Subcutaneous adipose tissue (tissue), 4 donors: ENCODE data around the gene ALKBH5. TPM values are rescaled to one million over a fixed set of nuclear protein-coding genes. Genes with fewer than 3 reads are reported as not detected.

Source experiments
- total RNA-seq, 4 donors: library from RNA; depleted of rRNA; stranded (reverse); fragments of >200 nt; gene quantifications; one replicate each; pipeline ENCODE4 v1.1.0, GENCODE V29; 2016
- TF ChIP-seq, protein P1 (sequence below): fragments of 450-650 bp; IDR thresholded peaks from one replicate; pipeline ENCODE4 v1.5.1; 2016; ENCODE audit warnings: low read depth, mild to moderate bottlenecking, control low read depth, antibody characterized with exemption, moderate library complexity

The ALKBH5 gene
- total RNA-seq, 4 donors from 2014 or later, result 57.5 to 69.6 (median 67.5) TPM

DNA sequence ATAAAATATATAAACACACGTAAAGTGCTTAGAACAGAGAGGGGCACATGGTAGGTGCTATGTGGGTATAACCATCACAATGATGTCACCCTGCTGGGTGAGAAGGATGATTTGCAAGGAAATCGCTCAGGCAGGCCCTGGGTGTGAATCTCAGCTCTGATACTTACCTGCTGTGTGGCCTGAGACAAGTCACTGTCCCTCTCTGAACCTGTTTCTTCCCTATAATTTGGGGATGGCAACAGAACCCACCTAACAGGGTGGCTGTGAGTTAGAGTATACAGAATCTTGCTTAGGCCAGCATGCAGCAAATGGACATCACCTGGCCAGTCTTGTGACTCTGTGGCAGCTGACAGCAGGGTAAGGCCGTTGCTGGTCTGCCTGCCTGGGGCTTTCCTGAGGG lies 36.6 kb upstream of the ALKBH5 start:
- TF ChIP-seq, protein P1, sequence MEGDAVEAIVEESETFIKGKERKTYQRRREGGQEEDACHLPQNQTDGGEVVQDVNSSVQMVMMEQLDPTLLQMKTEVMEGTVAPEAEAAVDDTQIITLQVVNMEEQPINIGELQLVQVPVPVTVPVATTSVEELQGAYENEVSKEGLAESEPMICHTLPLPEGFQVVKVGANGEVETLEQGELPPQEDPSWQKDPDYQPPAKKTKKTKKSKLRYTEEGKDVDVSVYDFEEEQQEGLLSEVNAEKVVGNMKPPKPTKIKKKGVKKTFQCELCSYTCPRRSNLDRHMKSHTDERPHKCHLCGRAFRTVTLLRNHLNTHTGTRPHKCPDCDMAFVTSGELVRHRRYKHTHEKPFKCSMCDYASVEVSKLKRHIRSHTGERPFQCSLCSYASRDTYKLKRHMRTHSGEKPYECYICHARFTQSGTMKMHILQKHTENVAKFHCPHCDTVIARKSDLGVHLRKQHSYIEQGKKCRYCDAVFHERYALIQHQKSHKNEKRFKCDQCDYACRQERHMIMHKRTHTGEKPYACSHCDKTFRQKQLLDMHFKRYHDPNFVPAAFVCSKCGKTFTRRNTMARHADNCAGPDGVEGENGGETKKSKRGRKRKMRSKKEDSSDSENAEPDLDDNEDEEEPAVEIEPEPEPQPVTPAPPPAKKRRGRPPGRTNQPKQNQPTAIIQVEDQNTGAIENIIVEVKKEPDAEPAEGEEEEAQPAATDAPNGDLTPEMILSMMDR, result no peak

DNA sequence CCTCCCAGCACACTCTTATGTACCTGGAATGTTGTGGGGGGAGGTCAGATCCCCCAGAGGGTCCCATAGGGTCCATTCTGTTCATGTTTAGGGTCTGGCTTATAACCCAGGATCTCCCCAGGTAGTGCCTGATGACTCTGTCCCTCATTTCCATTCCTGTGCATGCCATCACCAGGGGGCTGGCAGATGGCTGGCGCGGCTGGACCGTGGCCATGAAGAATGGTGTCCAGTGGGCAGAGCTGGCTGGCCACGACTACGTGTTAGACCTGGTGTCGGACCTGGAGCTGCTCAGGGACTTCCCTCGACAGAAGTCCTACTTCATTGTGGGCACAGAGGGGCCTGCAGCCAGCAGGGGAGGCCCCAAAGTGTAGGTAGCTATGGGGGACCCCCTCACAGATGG lies 35.0 kb upstream of the ALKBH5 start:
- TF ChIP-seq, protein P1, result no peak

DNA sequence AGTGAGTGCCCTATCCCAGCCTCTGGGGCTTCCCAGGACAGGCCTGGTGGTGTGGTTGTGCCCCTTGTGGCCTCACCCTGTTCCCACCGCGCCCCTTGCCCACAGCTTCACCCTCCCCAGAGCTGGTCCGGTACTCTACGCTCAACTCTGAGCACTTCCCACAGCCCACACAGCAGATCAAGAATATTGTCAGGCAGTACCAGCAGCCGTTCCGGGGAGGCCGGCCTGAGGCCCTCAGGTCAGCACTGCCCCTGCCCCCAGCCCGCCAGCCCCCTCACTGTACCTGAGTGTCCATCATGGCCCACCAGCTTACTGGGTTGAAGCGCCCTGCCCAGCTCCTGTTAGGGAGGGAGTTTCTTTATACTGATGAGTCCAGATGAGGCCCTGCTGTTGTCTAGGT lies 32.3 kb upstream of the ALKBH5 start:
- TF ChIP-seq, protein P1, result no peak

DNA sequence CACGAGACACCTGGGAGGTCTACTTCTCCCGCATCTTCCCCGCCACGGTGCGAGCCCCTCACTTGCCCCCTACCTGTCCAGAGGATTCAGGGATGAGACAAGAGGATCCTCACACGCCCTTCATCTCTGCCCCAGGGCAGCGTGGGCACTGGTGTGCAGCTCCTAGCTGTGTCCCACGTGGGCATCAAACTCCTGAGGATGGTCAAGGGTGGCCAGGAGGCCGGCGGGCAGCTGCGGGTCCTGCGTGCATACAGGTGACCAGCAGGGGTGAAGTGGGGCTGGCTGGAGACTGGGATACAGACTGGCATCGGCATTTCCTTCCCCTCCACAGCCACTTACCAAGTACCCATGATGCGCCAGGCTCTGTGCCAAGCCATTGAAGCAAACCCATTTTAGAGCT lies 28.4 kb upstream of the ALKBH5 start:
- TF ChIP-seq, protein P1, result no peak

DNA sequence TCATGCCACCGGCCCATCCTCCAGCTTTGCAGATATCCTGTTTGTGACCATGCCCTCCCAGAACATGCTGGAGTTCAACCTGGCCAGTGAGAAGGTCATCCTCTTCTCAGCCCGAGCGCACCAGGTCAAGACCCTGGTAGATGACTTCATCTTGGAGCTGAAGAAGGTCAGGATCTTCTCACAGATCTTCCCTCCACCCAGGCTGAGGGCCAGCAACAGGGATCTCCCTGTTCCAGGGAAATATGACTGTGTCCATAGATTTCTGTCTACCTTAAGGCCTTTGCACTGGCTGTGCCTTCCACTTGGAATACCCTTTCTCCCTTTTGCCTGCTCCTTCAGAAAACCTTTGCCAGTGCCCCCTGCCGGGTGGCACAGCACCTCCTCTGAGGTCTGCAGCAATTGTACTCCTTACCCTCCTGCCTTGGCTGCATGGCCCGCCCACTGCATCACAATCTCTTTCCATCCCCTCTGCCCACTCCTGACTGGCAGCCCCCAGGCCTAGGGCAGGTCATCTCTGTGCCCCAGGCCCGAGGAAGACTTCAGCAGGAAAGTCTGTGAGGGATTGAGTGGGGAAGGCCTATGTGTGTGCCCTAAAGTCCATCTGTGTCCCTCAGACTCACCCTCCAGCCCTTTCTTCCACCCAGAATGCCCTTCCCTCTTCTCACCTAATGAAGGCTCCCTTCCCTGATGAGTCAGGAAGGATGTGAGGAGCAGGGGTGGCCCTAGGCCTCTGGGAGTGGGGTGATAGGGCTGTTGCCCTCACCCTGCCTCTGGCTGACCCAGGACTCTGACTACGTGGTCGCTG lies 27.3 kb upstream of the ALKBH5 start:
- TF ChIP-seq, protein P1, result no peak

DNA sequence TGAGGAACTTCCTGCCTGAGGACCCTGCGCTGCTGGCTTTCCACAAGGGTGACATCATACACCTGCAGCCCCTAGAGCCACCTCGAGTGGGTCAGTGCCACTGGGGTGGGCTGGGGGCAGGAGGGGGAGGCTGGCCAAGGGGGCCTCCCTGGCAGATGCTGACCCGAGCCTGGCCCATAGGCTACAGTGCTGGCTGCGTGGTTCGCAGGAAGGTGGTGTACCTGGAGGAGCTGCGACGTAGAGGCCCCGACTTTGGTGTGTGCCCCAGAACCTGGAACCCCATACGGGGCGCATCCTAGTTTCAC lies 26.7 kb upstream of the ALKBH5 start:
- TF ChIP-seq, protein P1, result no peak

DNA sequence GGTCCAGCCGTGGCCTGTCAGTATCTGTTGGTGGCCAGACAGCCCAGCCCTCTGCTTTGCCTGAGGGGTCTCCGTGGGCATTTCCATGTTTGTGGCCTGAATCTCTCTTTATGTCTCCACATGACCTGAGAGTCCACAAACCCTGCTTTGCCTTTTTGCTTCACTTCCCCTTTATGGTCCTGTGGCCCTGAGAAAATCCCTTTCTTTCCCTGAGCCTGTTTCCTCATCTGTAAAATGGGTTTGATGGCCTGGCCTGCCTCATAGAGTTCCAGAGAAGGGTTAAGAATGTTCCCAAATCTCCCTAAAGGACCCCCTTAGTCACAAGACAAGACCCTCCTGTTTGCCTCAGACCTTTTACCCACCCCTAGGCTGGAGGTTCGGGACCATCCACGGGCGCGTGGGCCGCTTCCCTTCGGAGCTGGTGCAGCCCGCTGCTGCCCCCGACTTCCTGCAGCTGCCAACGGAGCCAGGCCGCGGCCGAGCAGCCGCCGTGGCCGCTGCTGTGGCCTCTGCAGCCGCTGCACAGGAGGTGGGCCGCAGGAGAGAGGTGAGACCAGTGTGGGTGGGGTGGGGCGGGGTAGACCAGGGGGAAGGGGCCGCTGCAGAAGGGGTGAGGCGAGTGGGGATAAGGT lies 26.2 kb upstream of the ALKBH5 start:
- TF ChIP-seq, protein P1, result no peak
